GM21717 (cell line): ENCODE data around the gene AK5.
A peak's percentile ranks its signal among the peaks of the same experiment; 100 is the strongest.
"Not testable (repeated sequence)": the region's sequence is repeated elsewhere in the genome, so short reads cannot be mapped to it uniquely, and the experiment has no call there.

Experiments
- ATAC-seq: cut with Tn5 transposase; IDR thresholded peaks from one replicate; pipeline ENCODE4 v1.9.1; 2021; ENCODE audit warnings: mild to moderate bottlenecking, moderate library complexity; ENCODE audit not compliant: unreplicated experiment

The AK5 gene

GRCh38 chr1:77489910-77490309, 208.1 kb downstream of the AK5 start:
- no peak for ATAC-seq

- no peak for ATAC-seq
These were observed 212.2 kb downstream of the AK5 start for GRCh38 chr1:77494026-77494425.

GRCh38 chr1:77498918-77499317, 217.1 kb downstream of the AK5 start:
- ATAC-seq = no peak

GRCh38 chr1:77499466-77499865, 217.6 kb downstream of the AK5 start:
- no peak for ATAC-seq

DNA sequence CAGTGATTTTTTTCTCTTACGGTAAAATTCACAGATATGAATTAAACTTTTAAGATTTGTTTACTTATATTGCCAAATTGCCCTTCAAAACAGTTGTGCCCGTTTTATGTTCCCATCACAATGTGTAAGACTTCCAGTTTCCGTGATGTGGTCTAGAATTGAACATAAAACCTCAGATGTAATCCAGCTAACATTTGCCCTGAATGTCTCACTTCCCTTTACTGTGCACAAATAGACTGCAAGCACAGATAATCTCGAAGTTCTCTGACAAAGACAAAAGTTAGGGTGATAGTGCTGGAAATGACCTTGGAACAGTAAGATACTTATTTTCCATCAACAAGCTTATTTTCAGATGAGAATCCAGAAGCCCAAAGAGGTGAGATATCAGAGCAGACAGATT, 223.2 kb downstream of the AK5 start:
- no peak for ATAC-seq

- ATAC-seq = no peak
These were observed 225.0 kb downstream of the AK5 start for GRCh38 chr1:77506771-77507170.

DNA sequence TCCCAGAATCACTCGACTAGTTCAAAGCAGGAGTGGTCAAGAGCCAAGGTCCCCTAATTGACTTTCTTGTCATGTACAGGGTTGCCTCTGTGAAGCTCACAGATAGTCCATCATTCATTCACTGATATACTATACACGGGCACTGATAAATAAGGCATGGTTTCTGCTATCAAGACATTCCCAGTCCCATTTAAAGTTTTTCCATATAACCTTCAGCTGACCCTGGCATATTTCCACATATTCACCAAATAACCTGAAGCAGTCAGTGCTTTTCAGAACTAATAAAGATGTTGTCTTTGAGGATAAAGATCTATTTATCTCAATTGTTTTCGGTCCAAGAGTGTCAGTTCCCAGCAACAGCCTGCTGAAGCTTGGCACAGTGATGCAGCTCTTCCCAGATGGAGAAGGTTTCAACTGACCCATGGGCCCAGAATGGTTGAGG, 227.3 kb downstream of the AK5 start:
- ATAC-seq = no peak

DNA sequence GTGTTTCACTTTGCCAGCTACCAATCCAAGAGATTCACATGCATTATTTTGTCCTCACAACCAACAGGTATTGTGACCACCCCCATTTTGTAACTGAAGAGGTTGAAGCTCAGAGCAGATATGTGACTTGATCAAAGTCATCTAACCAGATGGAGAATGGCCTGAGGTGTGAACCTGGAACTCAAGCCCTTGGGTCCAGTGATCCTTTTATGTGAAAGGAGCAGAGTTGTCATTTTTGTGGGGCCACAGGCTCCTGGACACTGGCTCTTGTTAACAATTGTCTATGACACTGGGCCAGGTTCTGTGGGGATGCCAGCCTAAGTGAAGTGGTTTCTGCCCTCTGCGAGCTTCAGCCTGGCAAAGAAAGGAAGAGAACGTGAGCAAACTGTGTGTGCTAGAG, 228.1 kb downstream of the AK5 start:
- no peak for ATAC-seq

DNA sequence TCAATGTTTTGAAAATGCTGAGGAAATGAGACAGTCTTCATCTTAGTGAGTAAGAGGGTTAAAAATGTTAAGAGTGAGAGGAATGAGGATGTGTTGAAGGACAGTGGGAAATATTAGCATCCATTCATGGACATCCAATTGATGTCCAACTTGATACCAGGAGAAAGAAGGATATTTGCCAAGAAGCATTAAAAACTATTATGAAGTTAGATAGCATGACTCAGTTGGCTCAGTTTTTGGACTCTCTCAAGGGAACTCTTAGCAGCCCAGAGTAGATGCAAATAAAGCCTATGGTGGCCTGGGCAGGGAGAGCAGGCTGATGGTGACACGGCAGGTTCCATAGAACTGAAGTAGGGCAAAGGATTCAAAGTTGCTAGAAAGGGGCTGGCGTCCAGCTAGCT, 229.6 kb downstream of the AK5 start:
- ATAC-seq = no peak

GRCh38 chr1:77512650-77513049, 230.8 kb downstream of the AK5 start:
- ATAC-seq = not testable (repeated sequence)

GRCh38 chr1:77513839-77514763, 232.3 kb downstream of the AK5 start:
- ATAC-seq = no peak

- ATAC-seq = no peak
These were observed 233.3 kb downstream of the AK5 start for GRCh38 chr1:77514921-77515776.

- ATAC-seq = no peak
These were observed 234.3 kb downstream of the AK5 start for GRCh38 chr1:77516106-77516505.

DNA sequence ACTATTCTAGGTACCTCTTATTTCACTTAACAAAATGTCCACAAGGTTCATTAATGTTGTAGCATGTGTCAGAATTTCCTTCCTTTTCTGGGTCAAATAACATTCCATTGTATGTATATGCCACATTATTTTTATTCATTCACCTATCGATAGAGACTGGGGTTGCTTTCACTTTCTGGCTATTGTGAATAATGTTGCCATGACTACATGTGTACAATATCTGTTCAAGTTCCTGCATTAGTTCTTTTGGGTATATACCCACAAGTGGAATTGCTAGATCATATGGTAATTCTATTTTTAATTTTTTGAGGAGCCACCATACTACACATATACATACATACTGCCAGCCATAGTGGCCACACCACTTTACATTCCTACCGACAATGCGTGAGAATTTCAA, 242.2 kb downstream of the AK5 start:
- ATAC-seq = no peak

- ATAC-seq = not testable (repeated sequence)
These were observed 249.3 kb downstream of the AK5 start for GRCh38 chr1:77531149-77531548.

- ATAC-seq = not testable (repeated sequence)
These were observed 249.9 kb downstream of the AK5 start for GRCh38 chr1:77531596-77532280.

DNA sequence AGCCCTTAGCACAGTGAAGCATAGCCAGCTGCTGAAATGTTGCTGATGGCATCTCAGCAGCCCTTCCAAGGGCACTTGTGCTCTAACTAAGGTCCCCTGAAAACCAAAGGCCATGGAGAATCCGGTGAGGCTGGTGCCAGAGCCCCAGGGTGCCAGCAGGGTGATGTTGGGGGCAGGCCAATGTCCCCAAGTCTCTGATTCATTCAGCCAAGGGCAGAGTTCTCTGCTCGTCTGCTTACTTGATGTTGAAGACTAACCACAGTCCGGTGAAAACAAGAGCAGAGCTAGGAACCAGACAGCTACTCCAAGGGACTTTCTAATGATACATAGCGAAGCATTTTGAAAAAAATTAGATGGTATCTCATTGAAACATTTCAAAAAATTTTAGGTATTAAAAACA, 250.8 kb downstream of the AK5 start:
- no peak for ATAC-seq

- ATAC-seq = peak; percentile 59
These were observed 252.0 kb downstream of the AK5 start for GRCh38 chr1:77533660-77534305.

GRCh38 chr1:77534456-77534855, 252.6 kb downstream of the AK5 start:
- ATAC-seq = no peak

GRCh38 chr1:77536813-77537212, 255.0 kb downstream of the AK5 start:
- no peak for ATAC-seq
